Stimulated activated CD8-positive, alpha-beta memory T cell treated with anti-CD3 and anti-CD28 coated beads, Interleukin-4, amount 100 ng/mL, for 24 hours (primary cell): ENCODE data around the gene UBA3.

Experiments
- DNase-seq: peaks from one replicate; pipeline ENCODE4 v3.0.0-alpha.2; 2020; ENCODE audit warnings: low read depth

The UBA3 gene

GRCh38 chr3:69080233-69080920 is at the start of gene UBA3:
TSS of gene UBA3 (minus strand) at chr3:69080365. CDS start at chr3:69080353, 12 bp downstream.
- DNase-seq, result peak; percentile 91

DNA sequence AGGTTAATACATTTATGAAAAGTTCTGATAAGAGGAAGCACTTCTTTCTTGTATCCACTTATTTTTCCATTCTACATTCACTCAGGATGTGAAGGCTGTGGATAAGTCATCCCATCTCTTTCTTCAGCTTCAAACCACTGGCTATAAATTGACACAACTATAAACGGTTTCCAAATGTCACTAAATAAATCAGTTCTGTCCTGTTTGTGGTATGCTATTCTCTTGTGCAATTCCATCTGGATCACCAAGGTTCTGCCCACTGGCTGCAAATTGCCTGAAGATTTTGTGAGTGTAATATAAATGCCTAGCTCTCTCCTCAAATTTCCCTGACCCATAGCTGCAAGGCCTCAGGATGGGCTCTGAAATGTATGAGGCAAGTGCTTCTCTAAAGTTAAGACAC is 49.4 kb upstream of the UBA3 start:
- DNase-seq, result no peak

- DNase-seq, result no peak
Measured at GRCh38 chr3:69128509-69128908, 48.3 kb upstream of the UBA3 start.

GRCh38 chr3:69126999-69127398 is 46.8 kb upstream of the UBA3 start:
- no peak for DNase-seq

GRCh38 chr3:69126216-69126615 is 46.1 kb upstream of the UBA3 start:
- no peak for DNase-seq

DNA sequence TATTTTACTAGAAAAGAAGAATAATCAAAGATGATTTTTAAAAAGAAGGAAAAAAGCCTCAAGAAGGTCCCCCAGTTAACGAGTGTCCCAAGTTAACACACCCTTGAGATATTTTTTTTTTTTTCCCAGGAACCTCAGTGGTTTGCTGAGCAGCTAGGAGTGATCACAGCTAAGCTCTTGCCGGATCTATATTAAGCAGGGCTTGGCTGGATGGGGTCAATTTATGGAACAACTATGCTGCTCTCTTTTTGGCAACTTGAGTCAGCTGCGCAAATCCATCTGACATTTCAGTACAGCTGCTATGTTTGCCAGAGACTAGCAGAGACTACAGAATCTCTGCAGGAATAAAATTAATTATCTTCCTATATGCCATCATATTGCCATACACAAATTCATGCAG is 42.2 kb upstream of the UBA3 start, which contains the start of gene LMOD3:
Gene LMOD3 (minus strand): TSS at position 193 of the 400 bp plus-strand sequence. CDS start 209 bp downstream, outside the sequence.
- DNase-seq, result no peak

DNA sequence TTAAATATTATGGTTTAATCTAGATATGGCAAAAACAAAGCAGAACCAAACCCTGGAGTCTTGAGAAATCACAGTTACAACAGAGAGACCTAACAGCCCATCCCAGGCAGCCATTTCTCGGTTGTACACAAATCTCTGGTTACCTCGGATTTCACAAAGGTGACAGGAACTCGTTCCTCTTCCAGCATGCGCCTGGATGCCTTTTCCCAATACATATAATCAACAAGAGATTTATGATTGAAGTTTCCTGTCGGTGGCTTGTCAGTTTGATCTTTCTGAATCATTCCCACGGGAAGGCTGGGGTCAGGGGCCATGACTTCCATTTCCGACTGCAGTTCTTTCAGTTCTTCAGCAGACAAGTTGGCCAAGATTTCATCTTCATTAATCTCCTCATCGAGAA is 41.8 kb upstream of the UBA3 start:
- DNase-seq, result no peak

DNA sequence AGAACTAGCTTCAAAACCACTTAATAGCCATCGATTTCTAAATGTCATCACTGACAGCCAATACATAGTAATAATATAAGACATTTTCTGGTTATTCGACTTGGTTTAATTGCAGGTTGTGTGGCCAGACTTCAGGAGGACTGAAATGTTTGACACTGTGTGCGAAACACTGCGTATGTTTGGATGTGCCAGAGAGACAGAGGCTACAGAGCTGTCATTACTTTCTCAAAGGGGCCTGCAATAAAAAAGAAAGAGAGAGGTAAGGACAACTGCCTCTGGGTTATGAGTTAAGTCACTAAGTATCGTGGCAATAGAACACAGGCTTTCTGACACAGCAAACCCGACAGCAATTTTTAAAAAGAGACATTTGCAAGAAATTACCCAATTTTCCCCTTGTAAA is 41.3 kb upstream of the UBA3 start:
- no peak for DNase-seq

DNA sequence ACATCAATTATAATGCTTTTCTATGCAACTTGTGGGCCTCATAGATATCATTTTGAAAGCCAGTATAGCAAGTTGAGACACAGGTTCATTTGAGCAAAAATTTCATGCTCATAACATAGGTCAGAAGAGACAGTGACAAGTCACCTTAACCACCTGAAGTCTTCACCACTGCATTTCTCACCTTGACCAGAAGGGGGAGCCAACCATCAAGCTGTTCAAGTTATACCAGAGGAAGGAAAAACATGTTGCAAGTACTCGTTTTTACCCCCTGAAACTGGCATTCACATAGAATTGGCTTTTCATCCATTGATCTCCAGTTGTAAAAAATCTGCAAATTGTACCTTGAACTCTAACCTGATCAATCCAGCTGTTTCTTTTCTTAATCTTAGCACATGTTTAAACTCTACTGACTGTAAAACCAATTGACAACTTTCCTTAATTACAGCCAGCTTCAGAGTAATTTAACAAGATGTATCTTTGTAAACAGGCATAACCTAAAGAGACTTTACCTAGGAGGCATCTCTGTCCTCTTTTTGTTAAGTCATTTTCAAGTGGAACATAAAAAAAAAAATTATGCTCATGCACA is 40.8 kb upstream of the UBA3 start:
- peak; percentile 64 for DNase-seq

DNA sequence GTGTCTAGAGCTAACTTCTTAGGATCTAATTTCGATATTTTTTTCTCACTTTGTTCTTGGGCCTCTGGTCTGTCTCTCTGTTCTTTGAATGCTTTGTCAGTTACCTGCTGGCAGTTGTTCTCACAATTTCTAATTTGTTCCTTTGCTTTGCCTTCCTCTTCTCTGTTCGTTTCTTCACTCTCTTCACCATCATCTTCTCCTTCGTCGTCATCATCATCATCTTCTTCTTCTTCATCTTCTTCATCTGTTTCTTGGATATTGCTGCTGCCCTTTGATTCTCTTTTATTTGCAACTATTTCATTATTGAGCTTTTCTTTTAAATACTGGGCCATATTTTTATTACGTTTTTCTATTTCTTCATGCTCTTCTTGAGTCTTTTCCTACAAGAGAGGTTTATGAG is 39.5 kb upstream of the UBA3 start:
- DNase-seq, result no peak

- no peak for DNase-seq
Measured at GRCh38 chr3:69119138-69119537, 39.0 kb upstream of the UBA3 start.

GRCh38 chr3:69118555-69118954 is 38.4 kb upstream of the UBA3 start:
- no peak for DNase-seq

- no peak for DNase-seq
Measured at GRCh38 chr3:69116897-69117296, 36.7 kb upstream of the UBA3 start.

DNA sequence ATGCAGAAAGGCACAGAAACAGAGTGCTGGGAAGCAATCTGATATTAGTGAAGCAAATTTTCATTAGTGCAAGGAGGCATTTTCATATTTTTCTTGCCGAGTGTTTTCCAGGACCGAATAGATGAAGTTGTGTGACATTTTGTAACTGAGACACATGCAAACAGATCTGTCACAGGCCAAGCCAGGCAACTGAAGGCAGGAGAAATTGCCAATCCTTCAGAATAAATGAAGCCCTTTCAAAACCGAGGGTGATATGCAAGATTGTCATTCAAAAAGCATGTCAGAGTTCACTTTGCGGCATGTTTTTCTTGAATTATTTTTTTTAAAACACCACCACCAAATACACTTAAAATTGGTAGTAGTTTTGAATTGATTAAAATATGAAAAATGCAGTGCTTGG is 36.0 kb upstream of the UBA3 start:
- no peak for DNase-seq

DNA sequence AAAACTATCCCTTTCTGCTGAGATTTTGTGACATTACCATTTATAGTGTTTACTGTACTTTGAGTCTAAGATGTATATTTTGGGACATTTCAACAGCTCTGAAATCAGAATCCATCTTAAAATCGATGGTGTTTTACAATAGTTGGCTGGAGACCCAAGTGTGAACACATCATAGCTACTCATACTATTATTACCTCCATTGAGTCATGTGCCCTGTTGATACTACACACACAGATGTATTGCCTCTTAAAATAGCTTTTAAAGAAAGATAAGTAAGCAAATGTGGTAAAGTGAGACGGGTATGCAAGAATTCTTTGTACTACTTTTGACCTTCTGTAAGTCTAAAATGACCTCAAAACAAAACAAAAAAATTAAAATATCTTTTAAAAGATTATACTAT is 35.6 kb upstream of the UBA3 start:
- DNase-seq, result no peak

- no peak for DNase-seq
Measured at GRCh38 chr3:69113536-69113935, 33.4 kb upstream of the UBA3 start.

- DNase-seq, result no peak
Measured at GRCh38 chr3:69110941-69111546, 30.9 kb upstream of the UBA3 start.

GRCh38 chr3:69108811-69109210 is 28.6 kb upstream of the UBA3 start:
- DNase-seq, result no peak

- no peak for DNase-seq
Measured at GRCh38 chr3:69107841-69108240, 27.7 kb upstream of the UBA3 start.

DNA sequence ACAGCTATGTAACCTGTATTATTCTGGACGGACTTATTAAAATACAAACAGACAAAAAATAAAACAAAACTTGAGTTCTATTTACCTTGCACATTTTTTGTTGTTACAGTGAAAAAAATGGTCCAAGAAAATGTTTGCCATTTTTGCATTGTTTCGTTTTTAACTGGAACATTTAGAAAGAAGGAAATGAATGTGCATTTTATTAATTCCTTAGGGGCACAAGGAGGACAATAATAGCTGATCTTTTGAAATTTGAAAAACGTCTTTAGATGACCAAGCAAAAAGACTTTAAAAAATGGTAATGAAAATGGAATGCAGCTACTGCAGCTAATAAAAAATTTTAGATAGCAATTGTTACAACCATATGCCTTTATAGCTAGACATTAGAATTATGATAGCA is 25.2 kb upstream of the UBA3 start:
- no peak for DNase-seq

- DNase-seq, result no peak
Measured at GRCh38 chr3:69104586-69104985, 24.4 kb upstream of the UBA3 start.

DNA sequence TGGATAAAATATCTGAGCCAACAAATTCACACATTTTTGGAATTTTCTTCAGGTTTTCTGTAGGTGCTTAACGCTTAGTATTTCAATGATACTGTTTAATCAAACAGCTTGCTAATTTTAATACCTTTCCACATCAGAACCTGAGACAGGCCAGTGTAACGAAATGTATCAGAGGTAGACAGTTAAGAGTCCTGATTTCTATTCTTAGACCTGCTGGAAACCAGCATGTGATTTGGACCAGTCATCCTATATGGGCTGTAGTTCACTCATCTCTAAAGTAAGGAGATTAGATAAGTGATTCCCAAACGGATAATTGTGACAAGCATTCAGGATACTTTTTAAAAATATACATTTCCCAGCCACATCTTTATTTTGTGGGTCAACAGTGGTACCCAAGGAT is 23.0 kb upstream of the UBA3 start:
- no peak for DNase-seq

- no peak for DNase-seq
Measured at GRCh38 chr3:69102384-69102783, 22.2 kb upstream of the UBA3 start.

DNA sequence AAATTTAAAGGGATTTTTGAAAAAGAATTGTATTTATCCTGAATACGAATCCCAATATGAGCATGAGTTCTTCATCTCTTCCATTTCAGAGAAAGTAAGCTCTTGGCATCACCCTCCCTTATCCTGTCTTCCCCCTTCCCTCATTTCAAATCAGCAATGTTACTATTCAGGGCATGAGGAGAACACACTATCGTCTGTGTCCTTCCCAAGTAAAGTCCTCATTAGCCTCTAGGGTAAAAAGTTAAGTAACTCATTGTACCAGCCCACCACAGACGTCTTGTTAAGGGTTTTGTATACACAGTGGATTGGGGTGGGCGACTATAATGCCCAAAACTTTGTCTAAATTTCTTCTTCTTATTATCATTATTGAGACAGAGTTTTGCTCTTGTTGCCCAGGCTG is 19.4 kb upstream of the UBA3 start:
- no peak for DNase-seq
